GM19397 (cell line): Measurements from ENCODE around the gene EPN3.
A peak's percentile ranks its signal among the peaks of the same experiment; 100 is the strongest.

Experiments
- ATAC-seq: cut with Tn5 transposase; IDR thresholded peaks from one replicate; pipeline ENCODE4 v1.9.1; 2021; ENCODE audit warnings: mild to moderate bottlenecking, moderate library complexity; ENCODE audit not compliant: unreplicated experiment

EPN3 gene

GRCh38 chr17:50532452-50533024, at the start of gene EPN3:
EPN3 (plus strand) TSS chr17:50532735; CDS start chr17:50536557, 3,822 bp downstream.
- ATAC-seq, result no peak

- ATAC-seq, result no peak
These were observed 49.3 kb upstream of the EPN3 start for GRCh38 chr17:50483266-50483665.

GRCh38 chr17:50484386-50485155, 48.0 kb upstream of the EPN3 start:
- ATAC-seq, result no peak

- ATAC-seq, result no peak
These were observed 45.1 kb upstream of the EPN3 start for GRCh38 chr17:50487213-50488096.

- no peak for ATAC-seq
These were observed 43.7 kb upstream of the EPN3 start for GRCh38 chr17:50488880-50489279.

GRCh38 chr17:50491505-50491904, 41.0 kb upstream of the EPN3 start:
- ATAC-seq, result no peak

GRCh38 chr17:50492214-50492613, 40.3 kb upstream of the EPN3 start:
- ATAC-seq, result no peak

GRCh38 chr17:50493744-50494143, 38.8 kb upstream of the EPN3 start:
- no peak for ATAC-seq

GRCh38 chr17:50495217-50495823, 37.2 kb upstream of the EPN3 start:
- no peak for ATAC-seq

- no peak for ATAC-seq
These were observed 36.6 kb upstream of the EPN3 start for GRCh38 chr17:50495918-50496317.

- ATAC-seq, result no peak
These were observed 34.3 kb upstream of the EPN3 start for GRCh38 chr17:50498021-50498874.

- no peak for ATAC-seq
These were observed 33.3 kb upstream of the EPN3 start for GRCh38 chr17:50499270-50499669.

GRCh38 chr17:50499721-50500120, 32.8 kb upstream of the EPN3 start:
- ATAC-seq, result no peak

- ATAC-seq, result no peak
These were observed 31.5 kb upstream of the EPN3 start for GRCh38 chr17:50501054-50501453.

- no peak for ATAC-seq
These were observed 30.1 kb upstream of the EPN3 start for GRCh38 chr17:50502301-50502990.

GRCh38 chr17:50505591-50506130, 26.9 kb upstream of the EPN3 start:
- no peak for ATAC-seq

- ATAC-seq, result no peak
These were observed 26.2 kb upstream of the EPN3 start for GRCh38 chr17:50506298-50506697.

- peak; percentile 40 for ATAC-seq
These were observed 24.5 kb upstream of the EPN3 start, which contains the start of gene MYCBPAP for GRCh38 chr17:50507871-50508572. MYCBPAP (plus strand) TSS chr17:50508439; CDS start chr17:50508675, 236 bp downstream.
